K562 (cell line): ENCODE results near the gene MAPK4. TPM values are rescaled to one million over a fixed set of nuclear protein-coding genes. Genes with fewer than 3 reads are reported as not detected.

Experiments used
- ATAC-seq: fragments of 200-7000 bp; cut with Tn5 transposase; 3 replicates; pipeline ENCODE4 v1.9.1; 2020; ENCODE audit warnings: moderate library complexity
- BruUV-seq: library from RNA; stranded (reverse); fragments of 400-500 nt; replicated peaks from 2 replicates; lab custom pipeline; 2021; lab: Mats Ljungman, UMichigan
- CTCF ChIA-PET: fragments of 300-600 bp; formaldehyde crosslinking; extraction: SDS; loops from one replicate; lab custom pipeline; 2021; ENCODE audit warnings: low intra/inter-chr PET ratio; lab: Yijun Ruan, JAX
- POLR2A ChIA-PET: fragments of 300-600, 350-650 bp; sonication (Branson Sonifier 250); formaldehyde crosslinking; extraction: SDS; loops from one replicate; lab custom pipeline; 2021; ENCODE audit warnings: antibody characterized with exemption, inconsistent platforms; lab: Yijun Ruan, JAX
- DNase-seq, 4 experiments: peaks; one replicate each; pipeline versions ENCODE4 v3.0.0 to v3.0.0-alpha.2; 2011 to 2018; ENCODE audit warnings: low spot score in 3 of 4, mixed read lengths in 3 of 4; ENCODE audit errors: extremely low read depth in 1 of 4
- FAIRE-seq: peaks from 2 replicates; lab custom pipeline; 2011; peaks lifted over from hg19 to GRCh38; lab: Jason Lieb, UNC
- H2AFZ ChIP-seq: 2 replicates; pipeline ENCODE4 v1.6.0; 2011; ENCODE audit warnings: low read depth, low read length, control low read depth, inconsistent platforms
- H3K27ac ChIP-seq: fragments of 200-600 bp; 3 replicates; pipeline ENCODE4 v1.8.0; 2011; ENCODE audit warnings: low read depth, mild to moderate bottlenecking, control low read depth, inconsistent platforms, low read length, moderate library complexity, mixed read lengths; ENCODE audit errors: extremely low read depth
- H3K27me3 ChIP-seq, 2 experiments: fragments of 300-600 bp in 1 of 2; 2 replicates in 1 of 2; 3 replicates in 1 of 2; pipeline versions ENCODE4 v1.6.0 to v1.8.0; 2011; ENCODE audit warnings: inconsistent platforms in 2 of 2, low read length in 2 of 2, mild to moderate bottlenecking in 1 of 2, mixed read lengths in 1 of 2, moderate library complexity in 1 of 2; ENCODE audit not compliant: control insufficient read depth in 2 of 2, insufficient read depth in 2 of 2
- H3K36me3 ChIP-seq: fragments of 300-600 bp; 3 replicates; pipeline ENCODE4 v1.8.0; 2011; ENCODE audit warnings: mild to moderate bottlenecking, low read length, inconsistent platforms; ENCODE audit not compliant: control insufficient read depth, insufficient read depth
- H3K4me1 ChIP-seq, 2 experiments: fragments of 200-600 bp in 1 of 2; replicated peaks in 1 of 2; 2 replicates in 1 of 2; 3 replicates in 1 of 2; pipeline versions ENCODE4 v1.5.1 to v1.8.0; 2011; ENCODE audit warnings: inconsistent platforms in 2 of 2, low read length in 2 of 2, mild to moderate bottlenecking in 1 of 2, mixed read lengths in 1 of 2, moderate library complexity in 1 of 2; ENCODE audit not compliant: control insufficient read depth in 2 of 2, insufficient read depth in 2 of 2
- H3K4me2 ChIP-seq: 2 replicates; pipeline ENCODE4 v1.6.1; 2011; ENCODE audit warnings: low read length, control low read depth, inconsistent platforms, mixed read lengths; ENCODE audit not compliant: insufficient read depth
- H3K4me3 ChIP-seq: fragments of 200-600 bp; sonication (generic), shearing (Covaris generic); 2 replicates; pipeline ENCODE4 v1.5.1; 2016; ENCODE audit warnings: control low read depth, inconsistent platforms
- H3K79me2 ChIP-seq: fragments of 200-600 bp; 3 replicates; pipeline ENCODE4 v1.8.0; 2011; ENCODE audit warnings: low read length, inconsistent platforms; ENCODE audit not compliant: control insufficient read depth, insufficient read depth
- H3K9ac ChIP-seq, 2 experiments: 2 replicates each; pipeline versions ENCODE4 v1.6.0 to v1.6.1; 2011; ENCODE audit warnings: low read depth in 2 of 2, low read length in 2 of 2, control low read depth in 1 of 2, inconsistent platforms in 1 of 2, mild to moderate bottlenecking in 1 of 2, mixed read lengths in 1 of 2; ENCODE audit not compliant: insufficient read depth in 1 of 2
- H3K9me1 ChIP-seq: one replicate; pipeline ENCODE4 v1.6.0; 2011; ENCODE audit warnings: inconsistent platforms, mild to moderate bottlenecking, low read length, moderate library complexity; ENCODE audit not compliant: control insufficient read depth, insufficient read depth
- H3K9me3 ChIP-seq: replicated peaks from 2 replicates; pipeline ENCODE4 v1.5.1; 2011; ENCODE audit warnings: low read depth, low read length, inconsistent platforms; ENCODE audit not compliant: control insufficient read depth, insufficient read depth
- H4K20me1 ChIP-seq: replicated peaks from 2 replicates; pipeline ENCODE4 v1.6.1; 2011; ENCODE audit warnings: low read length, inconsistent platforms, mixed read lengths; ENCODE audit not compliant: control insufficient read depth, insufficient read depth
- BRF1 ChIP-seq: IDR thresholded peaks from 3 replicates; pipeline ENCODE4 v1.6.1; 2011; ENCODE audit warnings: borderline replicate concordance, mild to moderate bottlenecking; ENCODE audit not compliant: insufficient read length; ENCODE audit errors: extremely low read depth
- CREBBP ChIP-seq: IDR thresholded peaks from one replicate; pipeline ENCODE4 v1.6.1; 2012; ENCODE audit warnings: low read depth, mild to moderate bottlenecking, control low read depth, inconsistent platforms, low read length
- HMG20A ChIP-seq: fragments of 450-650 bp; formaldehyde crosslinking; conservative IDR thresholded peaks from 2 replicates; pipeline ENCODE4 v1.4.0; 2020; ENCODE audit warnings: mild to moderate bottlenecking, mixed read lengths
- KDM1A ChIP-seq, 2 experiments: fragments of 450-650 bp; IDR thresholded peaks; 2 replicates each; pipeline ENCODE4 v1.6.1; 2016; ENCODE audit warnings: mild to moderate bottlenecking in 2 of 2
- RBM22 ChIP-seq: fragments of 200-400 bp; formaldehyde crosslinking; IDR thresholded peaks from 2 replicates; pipeline ENCODE4 v1.6.1; 2018; ENCODE audit warnings: low read length, low read depth; ENCODE audit not compliant: poor library complexity, severe bottlenecking
- TFAM ChIP-seq: fragments of 250-450 bp; sonication (Bioruptor Pico); conservative IDR thresholded peaks from 2 replicates; pipeline ENCODE4 v1.5.0; 2021; ENCODE audit warnings: mild to moderate bottlenecking, moderate library complexity
- TSHZ1 ChIP-seq: fragments of 250-450 bp; sonication (Bioruptor Pico); IDR thresholded peaks from 2 replicates; pipeline ENCODE4 v1.4.0; 2020; ENCODE audit warnings: mild to moderate bottlenecking, moderate library complexity
- XRCC3 ChIP-seq: fragments of 450-650 bp; IDR thresholded peaks from 2 replicates; pipeline ENCODE4 v1.6.1; 2017; ENCODE audit warnings: mild to moderate bottlenecking, moderate library complexity
- ZBTB33 ChIP-seq: sonication (generic); formaldehyde crosslinking; IDR thresholded peaks from 2 replicates; pipeline ENCODE4 v1.8.1; 2023; ENCODE audit warnings: mild to moderate bottlenecking, missing genetic modification reagents
- ZFP30 ChIP-seq: fragments of 250-450 bp; sonication (Bioruptor Pico); IDR thresholded peaks from 2 replicates; pipeline ENCODE4 v1.8.0; 2022; ENCODE audit warnings: moderate library complexity, mild to moderate bottlenecking, inconsistent platforms, borderline replicate concordance
- ZNF282 ChIP-seq: sonication (generic); formaldehyde crosslinking; IDR thresholded peaks from 2 replicates; pipeline ENCODE4 v1.8.1; 2023; ENCODE audit warnings: missing genetic modification reagents
- ZNF785 ChIP-seq: fragments of 250-450 bp; sonication (Bioruptor Pico); IDR thresholded peaks from 2 replicates; pipeline ENCODE4 v1.4.0; 2020; ENCODE audit warnings: mild to moderate bottlenecking
- WGBS: fragments of 100-300 bp; shearing (Covaris generic); methylation state at CpG from one replicate; pipeline ENCODE4 v1.1.6; 2016; ENCODE audit warnings: low coverage, mixed read lengths; ENCODE audit not compliant: insufficient coverage; ENCODE audit errors: missing lambda C conversion rate; 5-methylcytosine and 5-hydroxymethylcytosine counted together
- in situ Hi-C: fragments of 300-500 bp; cut with MboI; formaldehyde crosslinking; loops from 4 replicates; pipeline ENCODE4 v1.15.0; 2018; ENCODE audit warnings: inconsistent platforms, mixed read lengths
- intact Hi-C: fragments of 100-400 bp; cut with micrococcal nuclease; formaldehyde crosslinking; loops from 2 replicates; pipeline ENCODE4 v1.14.2; 2022
- polyA plus RNA-seq, 8 experiments: library from polyadenylated mRNA; depleted of rRNA in 4 of 8; stranded (reverse) in 5 of 8; unstranded in 3 of 8; fragments of >200 nt; fragmentation: Nextera tagmentation in 2 of 8; fragmentation: Illumina TruSeq in 1 of 8; extraction: Ambion mirVana in 2 of 8; extraction: Trizol in 1 of 8; gene quantifications; 2 replicates each; pipeline versions ENCODE4 v1.2.1 to v1.2.3, GENCODE V29; 2011 to 2014; ENCODE audit warnings: inconsistent platforms in 1 of 8, missing spikeins in 1 of 8
- total RNA-seq, 7 experiments: library from RNA; depleted of rRNA in 6 of 7; stranded (reverse); fragments of >200 nt in 6 of 7; fragmentation: Illumina TruSeq in 2 of 7; extraction: Trizol in 2 of 7; gene quantifications; 2 replicates each; pipeline versions ENCODE4 v1.2.1 to v1.2.3, GENCODE V29; 2011 to 2021; ENCODE audit warnings: low replicate concordance in 1 of 7
- TF ChIP-seq, protein P1 (sequence below), 2 experiments: IDR thresholded peaks; 2 replicates each; pipeline ENCODE4 v1.6.1; 2012; ENCODE audit warnings: improper control_type of control experiment in 2 of 2, low read depth in 2 of 2, low read length in 2 of 2, borderline replicate concordance in 1 of 2
- TF ChIP-seq, protein P2 (sequence below): sonication (generic); formaldehyde crosslinking; IDR thresholded peaks from 2 replicates; pipeline ENCODE4 v1.8.1; 2022; ENCODE audit warnings: missing genetic modification reagents

MAPK4 gene
- total and polyA plus RNA-seq, 9 of the 15 experiments (the other 6 are each of a cell fraction or from before 2014, with no cell fraction given), result not detected

- no peak for ATAC-seq
- BruUV-seq, result no TSS peak
- H3K79me2 ChIP-seq, result no peaks in the 10 kb centered on the region
- no peaks in the 10 kb centered on the region for H3K9me3 ChIP-seq
- H3K4me1 ChIP-seq, result no peaks in the 10 kb centered on the region
- DNase-seq, result no peak
- POLR2A ChIA-PET, result no interaction called here
- no peaks in the 10 kb centered on the region for H3K36me3 ChIP-seq
- no peak overlapping the region for H2AFZ ChIP-seq
- H3K27me3 ChIP-seq, result peaks cover 0 to 5% of the 10 kb centered on the region in 2 experiments; a peak in 1 of 5 replicates
- in situ Hi-C loops, result no loop called here
- H3K9me1 ChIP-seq, result no peaks in the 10 kb centered on the region
- H3K4me2 ChIP-seq, result no peak overlapping the region
- no peak for FAIRE-seq
- WGBS, result 0% methylated on average over 1 of the region's 1 CpG
- intact Hi-C loops, result no loop called here
- H3K4me3 ChIP-seq, result no peak overlapping the region
- H3K27ac ChIP-seq, result no peak overlapping the region
- H3K9ac ChIP-seq, result no peak overlapping the region
- H4K20me1 ChIP-seq, result no peaks in the 10 kb centered on the region
- CTCF ChIA-PET, result no interaction called here
- TF ChIP-seq ZNF282 (no peak), CREBBP (no peak), ZFP30 (no peak), XRCC3 (no peak), TFAM (CRISPR knock-in tag) (no peak), ZNF785 (CRISPR knock-in tag) (no peak), RBM22 (no peak), KDM1A (IDR thresholded peaks at IDR 0.05) (no peak), HMG20A (no peak), TSHZ1 (CRISPR knock-in tag) (no peak), ZBTB33 (no peak), BRF1 (no peak)
- TF ChIP-seq, protein P1, sequence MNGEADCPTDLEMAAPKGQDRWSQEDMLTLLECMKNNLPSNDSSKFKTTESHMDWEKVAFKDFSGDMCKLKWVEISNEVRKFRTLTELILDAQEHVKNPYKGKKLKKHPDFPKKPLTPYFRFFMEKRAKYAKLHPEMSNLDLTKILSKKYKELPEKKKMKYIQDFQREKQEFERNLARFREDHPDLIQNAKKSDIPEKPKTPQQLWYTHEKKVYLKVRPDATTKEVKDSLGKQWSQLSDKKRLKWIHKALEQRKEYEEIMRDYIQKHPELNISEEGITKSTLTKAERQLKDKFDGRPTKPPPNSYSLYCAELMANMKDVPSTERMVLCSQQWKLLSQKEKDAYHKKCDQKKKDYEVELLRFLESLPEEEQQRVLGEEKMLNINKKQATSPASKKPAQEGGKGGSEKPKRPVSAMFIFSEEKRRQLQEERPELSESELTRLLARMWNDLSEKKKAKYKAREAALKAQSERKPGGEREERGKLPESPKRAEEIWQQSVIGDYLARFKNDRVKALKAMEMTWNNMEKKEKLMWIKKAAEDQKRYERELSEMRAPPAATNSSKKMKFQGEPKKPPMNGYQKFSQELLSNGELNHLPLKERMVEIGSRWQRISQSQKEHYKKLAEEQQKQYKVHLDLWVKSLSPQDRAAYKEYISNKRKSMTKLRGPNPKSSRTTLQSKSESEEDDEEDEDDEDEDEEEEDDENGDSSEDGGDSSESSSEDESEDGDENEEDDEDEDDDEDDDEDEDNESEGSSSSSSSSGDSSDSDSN (IDR thresholded peaks at IDR 0.05; ENCODE audit: borderline replicate concordance in 1 of 2, low read depth in 2 of 2, low read length in 2 of 2), result no peak
- TF ChIP-seq, protein P2, sequence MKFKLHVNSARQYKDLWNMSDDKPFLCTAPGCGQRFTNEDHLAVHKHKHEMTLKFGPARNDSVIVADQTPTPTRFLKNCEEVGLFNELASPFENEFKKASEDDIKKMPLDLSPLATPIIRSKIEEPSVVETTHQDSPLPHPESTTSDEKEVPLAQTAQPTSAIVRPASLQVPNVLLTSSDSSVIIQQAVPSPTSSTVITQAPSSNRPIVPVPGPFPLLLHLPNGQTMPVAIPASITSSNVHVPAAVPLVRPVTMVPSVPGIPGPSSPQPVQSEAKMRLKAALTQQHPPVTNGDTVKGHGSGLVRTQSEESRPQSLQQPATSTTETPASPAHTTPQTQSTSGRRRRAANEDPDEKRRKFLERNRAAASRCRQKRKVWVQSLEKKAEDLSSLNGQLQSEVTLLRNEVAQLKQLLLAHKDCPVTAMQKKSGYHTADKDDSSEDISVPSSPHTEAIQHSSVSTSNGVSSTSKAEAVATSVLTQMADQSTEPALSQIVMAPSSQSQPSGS (CRISPR knock-in tag), result no peak
Measured at GRCh38 chr18:50680966-50681365, 121.1 kb downstream of the MAPK4 start.
